Pancreas (tissue), 10 donors: ENCODE results near the gene OBSL1. TPM values are rescaled to one million over a fixed set of nuclear protein-coding genes. Genes with fewer than 3 reads are reported as not detected.

Experiments
- ATAC-seq, 4 donors: fragments of 200-7000 bp; cut with Tn5 transposase; one replicate each; pipeline versions ENCODE4 v1.8.0 to v1.9.1; 2020; ENCODE audit warnings: mild to moderate bottlenecking in 4 of 4, moderate library complexity in 4 of 4
- DNase-seq, 6 donors: peaks; one replicate each; pipeline ENCODE4 v3.0.0-alpha.2; 2020
- FAIRE-seq: peaks from 2 replicates; lab custom pipeline; 2012; peaks lifted over from hg19 to GRCh38; lab: Jason Lieb, UNC
- H3K27ac ChIP-seq, 4 donors: fragments of 200-600 bp; sonication (generic); 1 replicate in 3 of 4; 2 replicates in 1 of 4; pipeline versions ENCODE4 v1.5.0 to v1.8.0; 2020
- H3K27me3 ChIP-seq, 4 donors: fragments of 200-600 bp; one replicate each; pipeline ENCODE4 v1.8.0; 2021
- H3K36me3 ChIP-seq, 3 donors: fragments of 200-600 bp; sonication (generic) in 1 of 3; one replicate each; pipeline versions ENCODE4 v1.5.0 to v1.8.0; 2020 to 2021
- H3K4me1 ChIP-seq, 3 donors: fragments of 200-600 bp; one replicate each; pipeline ENCODE4 v1.8.0; 2021
- H3K4me3 ChIP-seq, 4 donors: fragments of 200-600 bp; sonication (generic) in 2 of 4; one replicate each; pipeline versions ENCODE4 v1.5.0 to v1.8.0; 2020 to 2021
- H3K9me3 ChIP-seq, 4 donors: fragments of 200-600 bp; one replicate each; pipeline ENCODE4 v1.8.0; 2021
- WGBS, 2 donors: extraction: QIAGEN DNeasy Blood & Tissue Kit; methylation state at CpG; one replicate each; pipeline ENCODE4 v1.1.7; 2013; 5-methylcytosine and 5-hydroxymethylcytosine counted together
- intact Hi-C, 3 donors: fragments of 100-400 bp; cut with DNase I; formaldehyde crosslinking; loops; one replicate each; pipeline versions ENCODE4 v1.11.1 to v1.14.2; 2022
- polyA plus RNA-seq, 2 donors: library from polyadenylated mRNA; stranded (reverse); fragments of 200-250 nt; gene quantifications; one replicate each; pipeline ENCODE4 v1.2.3, GENCODE V29; 2013
- total RNA-seq, 6 donors: library from RNA; stranded (reverse); fragmentation: NEBNext Ultra II Directional in 4 of 6; extraction: Animal tissue kit (Norgen Biotek cat#: 25700) in 4 of 6; gene quantifications; one replicate each; pipeline versions ENCODE4 v1.2.1 to v1.2.4, GENCODE V29; 2021 to 2023
- TF ChIP-seq, protein P1 (sequence below), 4 donors: fragments of 200-600 bp; sonication (generic) in 3 of 4; IDR thresholded peaks; one replicate each; pipeline versions ENCODE4 v1.5.0 to v1.8.0; 2021; ENCODE audit warnings: antibody characterized with exemption in 4 of 4
- donor health status: healthy with polysubstance abuse.
- donor health status: DM: no; HTN: no; CAD: no; lungs with moderate emphysema.
- donor health status: DM: no; HTN: no; CAD: no.
- donor health status: control.
- donor health status: control.
- donor health status: Bipolar disorder and iron deficiency.
- donor health status: DM: yes; HTN: yes; CAD: no.
- donor health status: DM: no; HTN: no; CAD: no.
- donor health status: DM: no; HTN: no; CAD: no.
- donor health status: DM: yes; HTN: yes; CAD: no.

The OBSL1 gene
- total and polyA plus RNA-seq, 8 donors: 54.7 to 332 (median 74.0) TPM

- Histone ChIP-seq H3K27me3 (no peaks in the 10 kb centered on the region), H3K9me3 (no peaks in the 10 kb centered on the region), H3K27ac (no peak overlapping the region), H3K4me3 (no peak overlapping the region), H3K4me1 (peaks cover 0 to 10% (median 0%) of the 10 kb centered on the region in 3 donors), H3K36me3 (no peaks in the 10 kb centered on the region)
- 46 to 50% methylated on average over 15 of the region's 15 CpGs for WGBS, 2 donors
- DNase-seq (peak in 2 of 6 donors; percentile 51 to 65), ATAC-seq (peak in 3 of 4 donors; percentile 32 to 52 (median 46)), FAIRE-seq (no peak)
- intact Hi-C loops: no loop called here
- TF ChIP-seq, protein P1, sequence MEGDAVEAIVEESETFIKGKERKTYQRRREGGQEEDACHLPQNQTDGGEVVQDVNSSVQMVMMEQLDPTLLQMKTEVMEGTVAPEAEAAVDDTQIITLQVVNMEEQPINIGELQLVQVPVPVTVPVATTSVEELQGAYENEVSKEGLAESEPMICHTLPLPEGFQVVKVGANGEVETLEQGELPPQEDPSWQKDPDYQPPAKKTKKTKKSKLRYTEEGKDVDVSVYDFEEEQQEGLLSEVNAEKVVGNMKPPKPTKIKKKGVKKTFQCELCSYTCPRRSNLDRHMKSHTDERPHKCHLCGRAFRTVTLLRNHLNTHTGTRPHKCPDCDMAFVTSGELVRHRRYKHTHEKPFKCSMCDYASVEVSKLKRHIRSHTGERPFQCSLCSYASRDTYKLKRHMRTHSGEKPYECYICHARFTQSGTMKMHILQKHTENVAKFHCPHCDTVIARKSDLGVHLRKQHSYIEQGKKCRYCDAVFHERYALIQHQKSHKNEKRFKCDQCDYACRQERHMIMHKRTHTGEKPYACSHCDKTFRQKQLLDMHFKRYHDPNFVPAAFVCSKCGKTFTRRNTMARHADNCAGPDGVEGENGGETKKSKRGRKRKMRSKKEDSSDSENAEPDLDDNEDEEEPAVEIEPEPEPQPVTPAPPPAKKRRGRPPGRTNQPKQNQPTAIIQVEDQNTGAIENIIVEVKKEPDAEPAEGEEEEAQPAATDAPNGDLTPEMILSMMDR (IDR thresholded peaks at IDR 0.05): no peak
These were observed 5.4 kb upstream of the OBSL1 start for GRCh38 chr2:219576505-219577388.

DNA sequence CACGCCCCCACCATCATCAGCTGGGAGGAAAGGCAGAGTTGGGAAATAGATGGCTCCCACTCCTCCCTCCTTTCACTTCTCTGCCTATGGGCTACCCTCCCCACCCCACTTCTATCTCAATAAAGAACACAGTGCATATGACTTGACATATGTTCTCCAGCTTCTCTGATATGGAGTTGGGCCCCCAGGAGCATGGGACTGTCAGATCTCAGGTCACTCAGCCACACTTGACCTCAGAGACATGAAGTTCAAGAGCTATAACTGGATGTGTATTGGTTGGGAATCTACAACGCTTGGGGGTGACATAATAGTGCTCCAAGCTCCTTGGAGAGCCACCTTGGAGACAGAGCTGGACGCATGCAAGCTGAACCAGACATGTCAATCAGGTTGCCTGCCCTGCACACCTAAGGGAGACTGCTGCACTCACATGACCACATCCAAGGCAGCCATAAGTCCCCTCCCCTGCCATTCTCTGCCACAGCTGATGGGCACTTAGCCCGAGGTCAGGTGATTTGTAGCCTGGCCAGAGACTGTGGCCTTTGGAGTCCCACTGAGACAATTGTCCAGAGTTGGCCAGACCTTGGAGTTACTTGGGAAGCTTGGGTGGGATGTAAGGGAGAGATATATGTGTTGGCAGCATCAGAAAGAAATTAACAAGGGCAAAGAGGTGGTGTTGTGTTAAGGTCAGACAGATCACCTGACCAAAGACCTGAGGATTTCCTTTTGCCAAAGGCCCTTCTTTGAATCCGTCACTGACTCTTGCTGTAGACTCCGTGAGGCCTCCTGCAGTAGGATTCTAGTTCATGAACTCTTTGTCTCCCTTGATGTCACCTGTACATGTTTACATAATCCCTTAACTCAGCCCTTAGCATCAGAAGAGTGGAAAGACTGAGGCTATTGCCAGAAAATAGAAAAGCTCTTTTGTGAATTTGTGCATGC is 4.5 kb upstream of the OBSL1 start:
- ATAC-seq (no peak), DNase-seq (peak in 1 of 6 donors; percentile 64), FAIRE-seq (no peak)
- H3K27ac ChIP-seq: no peak overlapping the region
- H3K4me3 ChIP-seq: no peak overlapping the region
- H3K36me3 ChIP-seq: no peaks in the 10 kb centered on the region
- H3K9me3 ChIP-seq: no peaks in the 10 kb centered on the region
- WGBS, 2 donors: 61 to 68% methylated on average over 6 of the region's 6 CpGs
- H3K4me1 ChIP-seq: peaks cover 0 to 10% (median 0%) of the 10 kb centered on the region in 3 donors
- no peaks in the 10 kb centered on the region for H3K27me3 ChIP-seq
- TF ChIP-seq, protein P1 (IDR thresholded peaks at IDR 0.05): no peak
- intact Hi-C loops: no loop called here

GRCh38 chr2:219574484-219575311 is 3.4 kb upstream of the OBSL1 start:
- H3K27ac ChIP-seq: no peak overlapping the region
- no peaks in the 10 kb centered on the region for H3K9me3 ChIP-seq
- H3K4me1 ChIP-seq: peaks cover 4 to 10% (median 4%) of the 10 kb centered on the region in 3 donors
- intact Hi-C loops: no loop called here
- peak in 2 of 6 donors; percentile 11 to 72 for DNase-seq
- TF ChIP-seq, protein P1 (IDR thresholded peaks at IDR 0.05): no peak
- 90 to 92% methylated on average over 22 of the region's 22 CpGs for WGBS, 2 donors
- FAIRE-seq: no peak
- no peaks in the 10 kb centered on the region for H3K36me3 ChIP-seq
- H3K4me3 ChIP-seq: no peak overlapping the region
- no peak for ATAC-seq
- H3K27me3 ChIP-seq: no peaks in the 10 kb centered on the region

DNA sequence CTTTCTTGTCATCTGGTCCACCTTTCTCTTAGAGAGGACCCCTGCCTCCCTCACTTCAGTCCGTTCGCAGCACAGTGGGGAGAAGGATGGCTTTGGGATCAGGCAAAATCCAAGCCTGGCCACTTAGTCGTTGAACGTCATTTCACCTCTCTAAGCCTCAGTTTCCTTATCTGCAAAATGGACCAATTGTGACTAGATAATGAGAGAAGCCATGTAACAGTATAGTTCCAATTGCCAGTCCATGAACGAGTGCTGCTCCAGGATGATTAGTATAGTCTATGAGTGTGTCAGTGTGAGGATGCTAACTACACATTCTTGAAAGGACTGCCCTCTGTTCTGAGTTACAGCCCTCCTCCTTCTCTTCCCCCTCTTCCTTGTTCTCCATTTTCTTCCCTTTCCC is 1.8 kb upstream of the OBSL1 start:
- DNase-seq (no peak), ATAC-seq (no peak), FAIRE-seq (no peak)
- WGBS, 2 donors: 74 to 75% methylated on average over 5 of the region's 5 CpGs
- H3K4me1 ChIP-seq: peaks cover 4 to 10% (median 8%) of the 10 kb centered on the region in 3 donors
- intact Hi-C loops: no loop called here
- no peaks in the 10 kb centered on the region for H3K9me3 ChIP-seq
- H3K36me3 ChIP-seq: no peaks in the 10 kb centered on the region
- no peaks in the 10 kb centered on the region for H3K27me3 ChIP-seq
- H3K27ac ChIP-seq: no peak overlapping the region
- TF ChIP-seq, protein P1 (IDR thresholded peaks at IDR 0.05): no peak
- no peak overlapping the region for H3K4me3 ChIP-seq
